ENCODE data around the gene USP44. TPM values are rescaled to one million over a fixed set of nuclear protein-coding genes. Genes with fewer than 3 reads are reported as not detected.
A peak's percentile ranks its signal among the peaks of the same experiment; 100 is the strongest.

The USP44 gene
- total and polyA plus RNA-seq, 2 of the 8 experiments (the other 6 are each of a cell fraction or from before 2014, with no cell fraction given) = 129 to 197 TPM

- TF ChIP-seq CREB1 (IDR thresholded peaks at IDR 0.05) (peak; percentile 61), RBBP5 (IDR thresholded peaks at IDR 0.05; ENCODE audit: borderline replicate concordance, low read depth, low read length) (peak; percentile 75), HDAC2 (IDR thresholded peaks at IDR 0.05; ENCODE audit: borderline replicate concordance in 1 of 2, low read depth in 2 of 2, low read length in 2 of 2) (0 out of 4 replicates have a peak, but pooled peaks of 1 of the 2 experiments have one; percentile 2), JUN (IDR thresholded peaks at IDR 0.05; ENCODE audit: low read depth, low read length) (no peak), KDM4A (IDR thresholded peaks at IDR 0.05; ENCODE audit: low read depth, low read length, severe bottlenecking) (no peak), BCL11A (IDR thresholded peaks at IDR 0.05; ENCODE audit: low read depth in 2 of 2, low read length in 2 of 2) (no peak), EP300 (IDR thresholded peaks at IDR 0.05; ENCODE audit: borderline replicate concordance in 1 of 2, low read depth in 2 of 2, low read length in 2 of 2) (peak in 1 of 2 experiments; percentile 41; a peak in 1 of 3 replicates), BACH1 (IDR thresholded peaks at IDR 0.05; ENCODE audit: low read length) (no peak), TEAD4 (IDR thresholded peaks at IDR 0.05; ENCODE audit: low read depth, low read length) (no peak; the same call in 1 of the 2 replicates), SRF (IDR thresholded peaks at IDR 0.05; ENCODE audit: low read depth, low read length) (no peak), EZH2 (IDR thresholded peaks at IDR 0.05; ENCODE audit: low read depth, low read length, severe bottlenecking) (no peak), USF2 (IDR thresholded peaks at IDR 0.05; ENCODE audit: low read length) (no peak), POLR2AphosphoS5 (IDR thresholded peaks at IDR 0.05; ENCODE audit: low read depth, low read length) (peak; percentile 98), SUZ12 (IDR thresholded peaks at IDR 0.05; ENCODE audit: low read length) (no peak), POU5F1 (IDR thresholded peaks at IDR 0.05; ENCODE audit: low read depth, low read length) (no peak), GTF2F1 (IDR thresholded peaks at IDR 0.05; ENCODE audit: borderline replicate concordance, low read depth, low read length) (peak; percentile 88), E2F6 (IDR thresholded peaks at IDR 0.05) (peak; percentile 67)
- TF ChIP-seq, protein P1, sequence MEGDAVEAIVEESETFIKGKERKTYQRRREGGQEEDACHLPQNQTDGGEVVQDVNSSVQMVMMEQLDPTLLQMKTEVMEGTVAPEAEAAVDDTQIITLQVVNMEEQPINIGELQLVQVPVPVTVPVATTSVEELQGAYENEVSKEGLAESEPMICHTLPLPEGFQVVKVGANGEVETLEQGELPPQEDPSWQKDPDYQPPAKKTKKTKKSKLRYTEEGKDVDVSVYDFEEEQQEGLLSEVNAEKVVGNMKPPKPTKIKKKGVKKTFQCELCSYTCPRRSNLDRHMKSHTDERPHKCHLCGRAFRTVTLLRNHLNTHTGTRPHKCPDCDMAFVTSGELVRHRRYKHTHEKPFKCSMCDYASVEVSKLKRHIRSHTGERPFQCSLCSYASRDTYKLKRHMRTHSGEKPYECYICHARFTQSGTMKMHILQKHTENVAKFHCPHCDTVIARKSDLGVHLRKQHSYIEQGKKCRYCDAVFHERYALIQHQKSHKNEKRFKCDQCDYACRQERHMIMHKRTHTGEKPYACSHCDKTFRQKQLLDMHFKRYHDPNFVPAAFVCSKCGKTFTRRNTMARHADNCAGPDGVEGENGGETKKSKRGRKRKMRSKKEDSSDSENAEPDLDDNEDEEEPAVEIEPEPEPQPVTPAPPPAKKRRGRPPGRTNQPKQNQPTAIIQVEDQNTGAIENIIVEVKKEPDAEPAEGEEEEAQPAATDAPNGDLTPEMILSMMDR (IDR thresholded peaks at IDR 0.05; ENCODE audit: control extremely low read depth in 1 of 3, insufficient read depth in 1 of 3, low read depth in 1 of 3, low read length in 3 of 3) = no peak
- TF ChIP-seq, protein P2, sequence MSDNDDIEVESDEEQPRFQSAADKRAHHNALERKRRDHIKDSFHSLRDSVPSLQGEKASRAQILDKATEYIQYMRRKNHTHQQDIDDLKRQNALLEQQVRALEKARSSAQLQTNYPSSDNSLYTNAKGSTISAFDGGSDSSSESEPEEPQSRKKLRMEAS (IDR thresholded peaks at IDR 0.05) = peak; percentile 90
These were observed 77.2 kb downstream of the USP44 start, which contains the start of gene METAP2 (continued) for GRCh38 chr12:95473884-95474659.
